ENCODE results near the gene RNF112. TPM values are rescaled to one million over a fixed set of nuclear protein-coding genes. Genes with fewer than 3 reads are reported as not detected.
A peak's percentile ranks its signal among the peaks of the same experiment; 100 is the strongest.

Gene RNF112
- total and polyA plus RNA-seq, 5 experiments from 2014 or later, result 0.22 to 2.2 (median 1.3) TPM; not detected in 2

- Mint-ChIP-seq H3K27me3 (peaks cover 0 to 27% (median 0%) of the 10 kb centered on the region in 5 donors), H3K4me3 (no peak overlapping the region), H3K27ac (peak overlapping the region in 1 of 10 donors; percentile 13), H3K36me3 (no peaks in the 10 kb centered on the region), H3K4me1 (peaks cover 0 to 3% (median 1%) of the 10 kb centered on the region in 4 donors), H3K9me3 (no peaks in the 10 kb centered on the region)
- DNase-seq, result no peak
- POLR2A ChIA-PET, result no interaction called here
- ATAC-seq, result no peak
These were observed 2.0 kb downstream of the RNF112 start for GRCh38 chr17:19412984-19413383.

- Mint-ChIP-seq H3K4me3 (no peak overlapping the region), H3K9me3 (no peaks in the 10 kb centered on the region), H3K36me3 (no peaks in the 10 kb centered on the region), H3K4me1 (peaks cover 0 to 3% (median 1%) of the 10 kb centered on the region in 4 donors), H3K27ac (no peak overlapping the region), H3K27me3 (peaks cover 0 to 27% (median 0%) of the 10 kb centered on the region in 5 donors)
- POLR2A ChIA-PET, result no interaction called here
- ATAC-seq (no peak), DNase-seq (no peak)
These were observed 2.7 kb downstream of the RNF112 start for GRCh38 chr17:19413761-19414160.

GRCh38 chr17:19414396-19415280, 3.6 kb downstream of the RNF112 start:
- Mint-ChIP-seq H3K27ac (no peak overlapping the region), H3K27me3 (peaks cover 0 to 27% (median 0%) of the 10 kb centered on the region in 5 donors), H3K9me3 (no peaks in the 10 kb centered on the region), H3K4me3 (no peak overlapping the region), H3K36me3 (no peaks in the 10 kb centered on the region), H3K4me1 (peaks cover 0 to 3% (median 1%) of the 10 kb centered on the region in 4 donors)
- POLR2A ChIA-PET, result no interaction called here
- no peak for ATAC-seq
- DNase-seq, result no peak

- Mint-ChIP-seq H3K9me3 (no peaks in the 10 kb centered on the region), H3K27me3 (peaks cover 0 to 27% (median 0%) of the 10 kb centered on the region in 5 donors), H3K36me3 (no peaks in the 10 kb centered on the region), H3K4me3 (no peak overlapping the region), H3K4me1 (peaks cover 0 to 3% (median 1%) of the 10 kb centered on the region in 4 donors), H3K27ac (no peak overlapping the region)
- ATAC-seq, result no peak
- POLR2A ChIA-PET, result no interaction called here
- DNase-seq, result no peak
These were observed 4.3 kb downstream of the RNF112 start for GRCh38 chr17:19415311-19415710.

- Mint-ChIP-seq H3K36me3 (no peaks in the 10 kb centered on the region), H3K4me1 (peaks cover 0 to 3% (median under 1%) of the 10 kb centered on the region in 4 donors), H3K4me3 (no peak overlapping the region), H3K9me3 (no peaks in the 10 kb centered on the region), H3K27me3 (peaks cover 0 to 27% (median 0%) of the 10 kb centered on the region in 5 donors), H3K27ac (no peak overlapping the region)
- DNase-seq (no peak), ATAC-seq (no peak)
- POLR2A ChIA-PET, result no interaction called here
These were observed 5.1 kb downstream of the RNF112 start for GRCh38 chr17:19415806-19416775.

GRCh38 chr17:19417611-19418010, 6.6 kb downstream of the RNF112 start:
- Mint-ChIP-seq H3K36me3 (no peaks in the 10 kb centered on the region), H3K9me3 (no peaks in the 10 kb centered on the region), H3K27me3 (peaks cover 0 to 21% (median 2%) of the 10 kb centered on the region in 5 donors), H3K4me1 (peaks cover 0 to 3% (median under 1%) of the 10 kb centered on the region in 4 donors), H3K4me3 (no peak overlapping the region), H3K27ac (no peak overlapping the region)
- DNase-seq, result no peak
- POLR2A ChIA-PET, result no interaction called here
- ATAC-seq, result no peak

GRCh38 chr17:19418251-19418992, 7.4 kb downstream of the RNF112 start:
- peaks cover 0 to 13% (median 4%) of the 10 kb centered on the region in 5 donors for H3K27me3 Mint-ChIP-seq
- H3K4me1 Mint-ChIP-seq, result peaks cover 0 to 3% (median under 1%) of the 10 kb centered on the region in 4 donors
- H3K36me3 Mint-ChIP-seq, result no peaks in the 10 kb centered on the region
- ATAC-seq (no peak), DNase-seq (no peak)
- no peaks in the 10 kb centered on the region for H3K9me3 Mint-ChIP-seq
- no peak overlapping the region for H3K27ac Mint-ChIP-seq
- POLR2A ChIA-PET, result interaction anchor here (0.5 kb wide), 1 partner anchor 78 kb away, joined by 3 read pairs; no protein-coding TSS in a partner anchor
- H3K4me3 Mint-ChIP-seq, result no peak overlapping the region

- Mint-ChIP-seq H3K4me1 (peaks cover 0 to 3% (median under 1%) of the 10 kb centered on the region in 4 donors), H3K27me3 (peaks cover 0 to 6% (median 1%) of the 10 kb centered on the region in 5 donors), H3K36me3 (no peaks in the 10 kb centered on the region), H3K4me3 (no peak overlapping the region), H3K9me3 (no peaks in the 10 kb centered on the region), H3K27ac (no peak overlapping the region)
- no peak for DNase-seq
- no peak for ATAC-seq
- POLR2A ChIA-PET, result no interaction called here
These were observed 10.2 kb downstream of the RNF112 start for GRCh38 chr17:19421219-19421618.

- H3K4me3 Mint-ChIP-seq, result no peak overlapping the region
- no peaks in the 10 kb centered on the region for H3K36me3 Mint-ChIP-seq
- ATAC-seq (no peak), DNase-seq (no peak)
- H3K4me1 Mint-ChIP-seq, result peaks cover 0 to 3% (median 0%) of the 10 kb centered on the region in 4 donors
- POLR2A ChIA-PET, result no interaction called here
- H3K27ac Mint-ChIP-seq, result no peak overlapping the region
- H3K27me3 Mint-ChIP-seq, result peaks cover 0 to 6% (median 1%) of the 10 kb centered on the region in 5 donors
- H3K9me3 Mint-ChIP-seq, result no peaks in the 10 kb centered on the region
These were observed 10.9 kb downstream of the RNF112 start for GRCh38 chr17:19421926-19422325.

- DNase-seq (no peak), ATAC-seq (no peak)
- POLR2A ChIA-PET, result interaction anchor here (0.6 kb wide), 1 partner anchor 11 kb away, joined by 3 read pairs; no protein-coding TSS in a partner anchor
- peaks cover 0 to 15% (median 5%) of the 10 kb centered on the region in 5 donors for H3K27me3 Mint-ChIP-seq
- no peaks in the 10 kb centered on the region for H3K36me3 Mint-ChIP-seq
- no peak overlapping the region for H3K27ac Mint-ChIP-seq
- no peak overlapping the region for H3K4me3 Mint-ChIP-seq
- H3K9me3 Mint-ChIP-seq, result no peaks in the 10 kb centered on the region
- H3K4me1 Mint-ChIP-seq, result no peaks in the 10 kb centered on the region
These were observed 14.2 kb downstream of the RNF112 start for GRCh38 chr17:19424934-19425868.

- no peak overlapping the region for H3K27ac Mint-ChIP-seq
- H3K36me3 Mint-ChIP-seq, result no peaks in the 10 kb centered on the region
- H3K9me3 Mint-ChIP-seq, result no peaks in the 10 kb centered on the region
- H3K27me3 Mint-ChIP-seq, result peaks cover 0 to 11% (median 5%) of the 10 kb centered on the region in 5 donors
- no peak overlapping the region for H3K4me3 Mint-ChIP-seq
- DNase-seq (no peak), ATAC-seq (no peak)
- no peaks in the 10 kb centered on the region for H3K4me1 Mint-ChIP-seq
- POLR2A ChIA-PET, result no interaction called here
These were observed 15.6 kb downstream of the RNF112 start for GRCh38 chr17:19426631-19427030.

Data from naive thymus-derived CD8-positive, alpha-beta T cell (primary cell).